ENCODE measurements around the gene GLUL.

GLUL gene

DNA sequence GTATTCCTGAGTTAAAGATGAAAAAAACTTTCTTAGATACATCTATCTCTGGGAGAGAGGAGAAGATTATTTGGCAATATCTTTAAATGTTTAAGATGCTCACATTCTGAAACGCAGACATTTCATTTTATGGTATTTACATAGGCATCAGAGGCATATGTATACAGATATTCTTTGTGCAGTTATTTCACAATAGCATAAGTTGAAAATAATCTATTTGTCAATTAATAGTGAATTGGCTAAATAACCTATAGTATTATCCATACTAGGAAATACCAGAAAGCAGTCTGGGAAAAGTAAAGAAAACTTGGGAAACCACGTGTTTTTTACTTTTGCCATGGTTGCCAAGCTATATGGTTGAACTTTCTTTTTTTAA lies 35.9 kb downstream of the GLUL start:
- TF ChIP-seq, protein P1, sequence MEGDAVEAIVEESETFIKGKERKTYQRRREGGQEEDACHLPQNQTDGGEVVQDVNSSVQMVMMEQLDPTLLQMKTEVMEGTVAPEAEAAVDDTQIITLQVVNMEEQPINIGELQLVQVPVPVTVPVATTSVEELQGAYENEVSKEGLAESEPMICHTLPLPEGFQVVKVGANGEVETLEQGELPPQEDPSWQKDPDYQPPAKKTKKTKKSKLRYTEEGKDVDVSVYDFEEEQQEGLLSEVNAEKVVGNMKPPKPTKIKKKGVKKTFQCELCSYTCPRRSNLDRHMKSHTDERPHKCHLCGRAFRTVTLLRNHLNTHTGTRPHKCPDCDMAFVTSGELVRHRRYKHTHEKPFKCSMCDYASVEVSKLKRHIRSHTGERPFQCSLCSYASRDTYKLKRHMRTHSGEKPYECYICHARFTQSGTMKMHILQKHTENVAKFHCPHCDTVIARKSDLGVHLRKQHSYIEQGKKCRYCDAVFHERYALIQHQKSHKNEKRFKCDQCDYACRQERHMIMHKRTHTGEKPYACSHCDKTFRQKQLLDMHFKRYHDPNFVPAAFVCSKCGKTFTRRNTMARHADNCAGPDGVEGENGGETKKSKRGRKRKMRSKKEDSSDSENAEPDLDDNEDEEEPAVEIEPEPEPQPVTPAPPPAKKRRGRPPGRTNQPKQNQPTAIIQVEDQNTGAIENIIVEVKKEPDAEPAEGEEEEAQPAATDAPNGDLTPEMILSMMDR (IDR thresholded peaks at IDR 0.05) = no peak

DNA sequence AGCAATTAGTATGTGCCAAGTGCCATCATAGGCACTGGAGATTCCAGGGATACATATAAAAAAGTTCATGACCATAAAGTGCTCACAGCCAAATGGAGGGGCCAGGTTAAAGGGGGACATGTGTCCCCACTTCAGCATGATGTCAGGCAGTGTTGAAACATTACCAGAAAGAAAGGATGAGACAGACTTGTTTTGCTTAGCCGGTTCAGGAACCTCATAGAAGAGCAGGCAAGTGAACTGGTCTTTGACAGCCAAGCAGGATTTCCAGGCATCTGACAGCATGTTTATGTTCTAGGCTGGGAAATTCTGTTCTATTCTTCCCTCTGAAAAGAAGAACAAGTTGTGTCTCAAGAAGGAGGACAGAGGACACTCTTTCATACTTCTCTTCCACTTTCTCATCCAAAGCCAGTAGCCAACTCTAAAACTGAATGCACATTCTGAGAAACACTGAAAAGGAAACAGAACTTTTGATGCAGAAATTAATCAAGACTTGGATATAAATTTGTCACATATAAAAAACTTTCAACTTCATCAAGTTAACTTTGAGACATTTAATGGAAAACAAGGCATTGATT lies 39.7 kb downstream of the GLUL start:
- TF ChIP-seq, protein P1 (IDR thresholded peaks at IDR 0.05) = no peak

DNA sequence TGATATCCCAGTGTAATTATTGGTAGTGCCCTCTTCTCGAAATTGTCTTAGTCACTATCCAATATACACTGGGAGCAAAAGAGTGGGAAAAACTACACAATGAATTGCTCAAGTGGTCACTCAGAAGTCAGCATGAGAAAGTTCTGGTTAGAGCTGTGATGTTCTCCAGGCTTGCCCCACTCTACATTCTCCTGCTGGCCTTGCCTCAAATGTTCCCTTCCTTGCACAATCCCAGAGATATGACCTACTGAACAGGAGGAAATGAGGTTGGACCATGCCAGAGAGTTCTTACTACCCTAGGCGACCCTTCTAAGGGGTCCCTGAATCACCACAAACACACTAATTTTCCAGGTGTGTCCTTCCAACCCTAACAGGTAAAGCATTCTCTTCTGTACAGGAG lies 40.8 kb downstream of the GLUL start:
- TF ChIP-seq, protein P1 (IDR thresholded peaks at IDR 0.05) = no peak

- TF ChIP-seq, protein P1 (IDR thresholded peaks at IDR 0.05) = no peak
These were observed 42.4 kb downstream of the GLUL start for GRCh38 chr1:182348961-182349747.

DNA sequence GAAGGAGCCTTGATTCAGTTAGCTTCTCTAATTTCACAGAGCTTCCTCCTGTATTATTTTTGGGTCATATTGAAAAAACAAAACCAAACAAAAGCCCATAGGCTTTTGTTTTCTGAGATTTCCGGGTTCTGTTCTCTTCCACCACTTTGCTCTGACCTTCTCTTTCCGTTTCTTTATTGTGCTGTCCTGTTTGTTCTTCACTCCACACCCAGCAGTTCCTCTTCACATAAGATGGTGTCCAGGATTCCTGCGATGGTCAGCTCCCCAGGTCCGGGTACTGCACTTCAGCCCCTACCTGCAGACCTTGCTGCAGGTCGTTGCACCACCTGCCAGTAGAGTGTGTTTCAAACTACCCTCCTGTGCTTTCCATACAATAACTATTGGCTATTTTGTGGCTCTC lies 44.6 kb downstream of the GLUL start:
- TF ChIP-seq, protein P1 (IDR thresholded peaks at IDR 0.05) = no peak

- TF ChIP-seq, protein P1 (IDR thresholded peaks at IDR 0.05) = no peak
These were observed 51.1 kb downstream of the GLUL start for GRCh38 chr1:182340233-182341058.

DNA sequence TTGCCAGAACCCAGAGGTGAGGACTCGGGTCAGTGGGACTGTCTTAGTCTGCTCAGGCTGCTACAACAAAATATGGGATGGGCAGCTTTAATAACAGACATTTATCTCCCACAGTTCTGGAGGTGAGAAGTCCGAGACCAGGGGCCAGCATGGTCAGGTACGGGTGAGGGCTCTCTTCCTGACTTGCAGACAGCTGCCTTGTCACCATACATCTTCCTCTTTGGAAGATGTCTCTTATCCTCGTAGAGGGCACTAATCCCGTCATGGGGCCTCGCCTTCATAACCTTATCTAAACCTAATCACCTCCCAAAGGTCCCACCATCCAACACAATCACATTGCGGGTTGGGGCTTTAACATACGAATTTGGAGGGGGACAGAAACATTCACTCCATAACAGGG lies 51.9 kb downstream of the GLUL start:
- TF ChIP-seq, protein P1 (IDR thresholded peaks at IDR 0.05) = no peak

All from LNCAP (cell line).